Sigmoid colon (tissue), 4 donors: ENCODE results near the gene CRELD2.

Source experiments
- CTCF ChIP-seq, 4 experiments: fragments of 450-650 bp in 3 of 4; fragments of 200-600 bp in 1 of 4; IDR thresholded peaks; one replicate each; pipeline ENCODE4 v1.5.1; 2016 to 2019; ENCODE audit warnings: antibody characterized with exemption in 4 of 4, mild to moderate bottlenecking in 3 of 4, moderate library complexity in 2 of 4
- EP300 ChIP-seq, 4 donors: sonication (generic); formaldehyde crosslinking; IDR thresholded peaks; one replicate each; pipeline ENCODE4 v1.6.1; 2017; ENCODE audit warnings: antibody characterized with exemption in 4 of 4
- POLR2A ChIP-seq, 2 donors: fragments of 450-650 bp; IDR thresholded peaks; one replicate each; pipeline ENCODE4 v1.6.1; 2016; ENCODE audit warnings: antibody characterized with exemption in 2 of 2, mild to moderate bottlenecking in 2 of 2, moderate library complexity in 2 of 2
- POLR2AphosphoS5 ChIP-seq, 4 donors: sonication (generic); formaldehyde crosslinking; IDR thresholded peaks; one replicate each; pipeline ENCODE4 v1.6.1; 2017; ENCODE audit warnings: antibody characterized with exemption in 4 of 4

GRCh38 chr22:49943405-49943765, 25.0 kb downstream of the CRELD2 start:
- TF ChIP-seq CTCF (IDR thresholded peaks at IDR 0.05), result no peak
- TF ChIP-seq POLR2A (IDR thresholded peaks at IDR 0.05), result no peak
- no peak for TF ChIP-seq EP300 (IDR thresholded peaks at IDR 0.05)
- no peak for TF ChIP-seq POLR2AphosphoS5 (IDR thresholded peaks at IDR 0.05)
